Activated CD8-positive, alpha-beta T cell treated with anti-CD3 and anti-CD28 coated beads for 36 hours (primary cell): ENCODE measurements around the gene TLE4. TPM values are rescaled to one million over a fixed set of nuclear protein-coding genes. Genes with fewer than 3 reads are reported as not detected.

ENCODE experiments used
- ATAC-seq: fragments of 200-7000 bp; cut with Tn5 transposase; one replicate; pipeline ENCODE4 v1.10.0; 2021; ENCODE audit warnings: mild to moderate bottlenecking, moderate library complexity
- CTCF ChIA-PET: fragments of 350-600 bp; sonication (Branson Sonifier 250); formaldehyde crosslinking; loops from one replicate; lab custom pipeline; 2021; ENCODE audit warnings: antibody characterized with exemption; lab: Charles Lee
- POLR2A ChIA-PET: fragments of 350-600 bp; sonication (Branson Sonifier 250); formaldehyde crosslinking; loops from one replicate; lab custom pipeline; 2021; ENCODE audit warnings: antibody characterized with exemption; lab: Charles Lee
- DNase-seq: peaks from one replicate; pipeline ENCODE4 v3.0.0-alpha.2; 2020
- H3K27ac Mint-ChIP-seq: one replicate; pipeline ENCODE4 v1.8.0; 2021; ENCODE audit warnings: mild to moderate bottlenecking, mixed read lengths
- H3K27me3 Mint-ChIP-seq: one replicate; pipeline ENCODE4 v1.8.0; 2021; ENCODE audit warnings: mixed read lengths
- H3K36me3 Mint-ChIP-seq: one replicate; pipeline ENCODE4 v1.8.0; 2021; ENCODE audit warnings: low read depth, mixed read lengths
- H3K4me1 Mint-ChIP-seq: one replicate; pipeline ENCODE4 v1.8.0; 2021; ENCODE audit warnings: low read depth, mixed read lengths
- H3K4me3 Mint-ChIP-seq: one replicate; pipeline ENCODE4 v1.8.0; 2021; ENCODE audit warnings: mild to moderate bottlenecking, moderate library complexity, mixed read lengths
- H3K9me3 Mint-ChIP-seq: one replicate; pipeline ENCODE4 v1.8.0; 2021; ENCODE audit warnings: mixed read lengths
- CTCF ChIP-seq: fragments of 200-600 bp; IDR thresholded peaks from one replicate; pipeline ENCODE4 v1.8.0; 2022; ENCODE audit warnings: antibody characterized with exemption, mild to moderate bottlenecking
- intact Hi-C: fragments of 100-400 bp; cut with micrococcal nuclease; formaldehyde crosslinking; loops from one replicate; pipeline ENCODE4 v1.10.0; 2022
- total RNA-seq, 2 experiments: library from RNA; stranded (reverse); gene quantifications; one replicate each; pipeline ENCODE4 v1.2.3, GENCODE V29; 2021

The TLE4 gene
- total RNA-seq, 2 experiments from 2014 or later: 30.8 to 31.9 TPM

DNA sequence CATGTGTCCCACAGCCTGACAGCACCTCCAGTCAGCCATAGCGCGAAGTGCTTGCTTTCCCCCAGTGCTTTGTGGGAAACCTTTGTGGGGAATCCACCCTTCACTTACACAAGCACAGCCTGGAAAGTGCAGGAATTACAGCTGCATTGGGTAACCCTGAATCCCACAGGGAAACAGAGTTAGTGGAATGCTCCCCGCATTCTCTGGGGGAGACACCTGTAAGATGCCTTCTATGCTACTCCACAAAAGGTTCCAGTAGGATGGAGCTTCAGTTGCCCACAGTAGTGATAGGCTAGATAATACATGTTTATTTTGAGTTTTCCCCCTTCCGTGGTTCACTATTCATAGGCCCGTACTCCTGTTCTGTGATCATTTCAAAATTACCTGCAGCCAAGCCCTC is 60.3 kb downstream of the TLE4 start:
- no peak for TF ChIP-seq CTCF
- CTCF ChIA-PET: no interaction called here
- H3K4me3 Mint-ChIP-seq: no peak overlapping the region
- DNase-seq: no peak
- no peaks in the 10 kb centered on the region for H3K9me3 Mint-ChIP-seq
- peaks cover 23% of the 10 kb centered on the region for H3K36me3 Mint-ChIP-seq
- no peak for ATAC-seq
- no peaks in the 10 kb centered on the region for H3K27me3 Mint-ChIP-seq
- POLR2A ChIA-PET: interaction anchor here (3.6 kb wide), 1 partner anchor 61 kb away, joined by 17 read pairs; the partner anchor contains the start of gene TLE4
- intact Hi-C loops: no loop called here
- peaks cover 84% of the 10 kb centered on the region for H3K4me1 Mint-ChIP-seq
- peak overlapping the region; percentile 19 for H3K27ac Mint-ChIP-seq

DNA sequence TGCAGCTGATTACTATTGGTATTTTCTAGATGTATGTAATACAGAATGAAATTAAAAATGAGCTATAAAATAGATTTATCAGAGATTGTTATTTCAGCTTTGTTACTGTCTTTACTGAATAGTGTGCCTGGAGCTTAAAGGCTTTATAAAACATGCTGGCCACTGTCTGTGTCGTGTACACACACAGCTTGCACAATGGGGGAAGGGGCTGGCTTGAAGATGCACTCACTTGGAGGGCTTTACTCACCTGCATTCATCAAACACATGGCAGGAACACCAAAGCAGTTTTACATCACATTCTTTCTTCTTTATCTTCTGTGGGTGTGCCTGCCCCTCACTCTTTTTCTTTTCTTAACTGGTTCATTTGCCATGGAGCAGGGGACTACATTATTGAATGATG is 60.9 kb downstream of the TLE4 start:
- no peak for TF ChIP-seq CTCF
- Mint-ChIP-seq H3K4me1 (peaks cover 84% of the 10 kb centered on the region), H3K9me3 (peaks cover 2% of the 10 kb centered on the region), H3K27ac (no peak overlapping the region), H3K36me3 (peaks cover 26% of the 10 kb centered on the region), H3K4me3 (no peak overlapping the region), H3K27me3 (no peaks in the 10 kb centered on the region)
- DNase-seq (no peak), ATAC-seq (no peak)
- ChIA-PET CTCF (no interaction called here), POLR2A (interaction anchor here (3.6 kb wide), 1 partner anchor 61 kb away, joined by 17 read pairs; the partner anchor contains the start of gene TLE4)
- intact Hi-C loops: no loop called here

DNA sequence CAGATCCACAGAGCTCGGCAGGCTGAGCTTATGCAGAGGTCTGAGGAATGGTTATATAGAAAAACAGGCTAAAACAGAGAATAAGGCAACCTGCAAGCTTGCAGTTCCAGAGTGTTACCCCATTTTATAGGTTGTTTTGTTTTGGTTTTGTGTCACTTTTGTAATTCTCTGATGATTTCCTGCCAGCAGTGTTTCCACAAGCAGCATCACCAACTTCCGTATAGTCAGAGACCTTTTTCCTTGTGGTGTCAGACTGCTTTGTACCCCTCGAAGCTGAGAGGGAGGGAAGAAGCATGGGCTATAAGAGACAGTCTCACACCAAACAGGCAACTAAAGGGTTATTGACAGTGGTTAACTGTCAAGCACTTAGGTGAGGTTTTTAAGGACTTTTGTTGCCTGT is 61.8 kb downstream of the TLE4 start:
- CTCF ChIA-PET: no interaction called here
- H3K9me3 Mint-ChIP-seq: peaks cover 4% of the 10 kb centered on the region
- TF ChIP-seq CTCF: no peak
- no peak overlapping the region for H3K4me3 Mint-ChIP-seq
- intact Hi-C loops: no loop called here
- H3K4me1 Mint-ChIP-seq: peaks cover 81% of the 10 kb centered on the region
- no peaks in the 10 kb centered on the region for H3K27me3 Mint-ChIP-seq
- peaks cover 30% of the 10 kb centered on the region for H3K36me3 Mint-ChIP-seq
- ATAC-seq (peak; percentile 38), DNase-seq (no peak)
- POLR2A ChIA-PET: interaction anchor here (3.6 kb wide), 1 partner anchor 62 kb away, joined by 17 read pairs; the partner anchor contains the start of gene TLE4
- H3K27ac Mint-ChIP-seq: peak overlapping the region; percentile 56

GRCh38 chr9:79637177-79637925 is 65.6 kb downstream of the TLE4 start:
- peaks cover 70% of the 10 kb centered on the region for H3K4me1 Mint-ChIP-seq
- intact Hi-C loops: no loop called here
- POLR2A ChIA-PET: interaction anchor here (0.5 to 0.7 kb wide), 2 partner anchors 9 to 60 kb away, joined by 3 to 4 read pairs; no protein-coding TSS in a partner anchor
- peak overlapping the region; percentile 30 for H3K27ac Mint-ChIP-seq
- H3K4me3 Mint-ChIP-seq: no peak overlapping the region
- TF ChIP-seq CTCF: no peak
- ATAC-seq (no peak), DNase-seq (no peak)
- CTCF ChIA-PET: interaction anchor here (1.4 to 1.6 kb wide), 2 partner anchors 10 to 19 kb away, joined by 3 to 5 read pairs; no protein-coding TSS in a partner anchor
- peaks cover 8% of the 10 kb centered on the region for H3K9me3 Mint-ChIP-seq
- H3K36me3 Mint-ChIP-seq: peaks cover 47% of the 10 kb centered on the region
- H3K27me3 Mint-ChIP-seq: no peaks in the 10 kb centered on the region

- peaks cover 57% of the 10 kb centered on the region for H3K4me1 Mint-ChIP-seq
- POLR2A ChIA-PET: interaction anchor here (0.7 to 1.1 kb wide), 2 partner anchors 48 to 67 kb away, joined by 3 read pairs; partner anchors contain the start of gene TLE4
Measured at GRCh38 chr9:79638806-79639205, 67.0 kb downstream of the TLE4 start.

More at GRCh38 chr9:79638806-79639205, 67.0 kb downstream of the TLE4 start:
- H3K27me3 Mint-ChIP-seq: no peaks in the 10 kb centered on the region
- H3K4me3 Mint-ChIP-seq: no peak overlapping the region
- intact Hi-C loops: no loop called here
- CTCF ChIA-PET: no interaction called here
- ATAC-seq (no peak), DNase-seq (no peak)
- peaks cover 20% of the 10 kb centered on the region for H3K9me3 Mint-ChIP-seq
- no peak overlapping the region for H3K27ac Mint-ChIP-seq
- peaks cover 58% of the 10 kb centered on the region for H3K36me3 Mint-ChIP-seq
- no peak for TF ChIP-seq CTCF
